ENCODE data around the gene CCDC177. TPM values are rescaled to one million over a fixed set of nuclear protein-coding genes. Genes with fewer than 3 reads are reported as not detected.
A peak's percentile ranks its signal among the peaks of the same experiment; 100 is the strongest.

Gene CCDC177
- total and polyA plus RNA-seq, 11 donors = 0.06 TPM; not detected in 10

DNA sequence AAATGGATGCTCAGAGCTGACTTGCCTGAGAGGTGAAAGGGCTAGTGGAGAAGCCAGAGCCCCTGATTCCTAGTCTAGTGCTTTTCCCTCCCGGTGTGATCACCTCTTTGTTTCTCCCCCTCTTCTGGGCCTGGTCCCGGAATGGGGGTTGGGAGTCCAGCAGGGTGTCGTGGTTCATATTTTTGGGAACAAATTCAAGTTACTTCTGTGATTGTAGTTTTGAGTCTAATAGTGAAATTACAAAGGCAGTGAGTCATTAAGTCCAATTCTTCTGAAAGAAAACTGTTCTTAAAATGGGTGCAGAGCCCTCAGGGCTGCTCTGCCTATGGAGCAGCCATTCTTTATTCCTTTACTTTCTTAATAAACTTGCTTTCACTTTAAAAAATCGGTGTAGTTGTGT, 44.3 kb upstream of the CCDC177 start:
- ATAC-seq (no peak), DNase-seq (no peak)
- WGBS, 4 donors = 39 to 64% (median 46%) methylated on average over 4 of the region's 4 CpGs
- Histone ChIP-seq H3K27ac (peak overlapping the region in 2 of 12 donors; percentile 37 to 98), H3K36me3 (peaks cover 0 to 9% (median 0%) of the 10 kb centered on the region in 9 donors), H3K4me3 (no peak overlapping the region), H3K4me1 (peaks cover 28 to 99% (median 88%) of the 10 kb centered on the region in 12 donors), H3K27me3 (no peaks in the 10 kb centered on the region), H3K9me3 (no peaks in the 10 kb centered on the region)
- intact Hi-C loops (cut with DNase I) = loop anchor here in 8 of 10 donors (5.0 to 10.0 kb wide), 5 partner anchors 33 to 93 kb away; no protein-coding TSS in a partner anchor
- TF ChIP-seq, protein P1, sequence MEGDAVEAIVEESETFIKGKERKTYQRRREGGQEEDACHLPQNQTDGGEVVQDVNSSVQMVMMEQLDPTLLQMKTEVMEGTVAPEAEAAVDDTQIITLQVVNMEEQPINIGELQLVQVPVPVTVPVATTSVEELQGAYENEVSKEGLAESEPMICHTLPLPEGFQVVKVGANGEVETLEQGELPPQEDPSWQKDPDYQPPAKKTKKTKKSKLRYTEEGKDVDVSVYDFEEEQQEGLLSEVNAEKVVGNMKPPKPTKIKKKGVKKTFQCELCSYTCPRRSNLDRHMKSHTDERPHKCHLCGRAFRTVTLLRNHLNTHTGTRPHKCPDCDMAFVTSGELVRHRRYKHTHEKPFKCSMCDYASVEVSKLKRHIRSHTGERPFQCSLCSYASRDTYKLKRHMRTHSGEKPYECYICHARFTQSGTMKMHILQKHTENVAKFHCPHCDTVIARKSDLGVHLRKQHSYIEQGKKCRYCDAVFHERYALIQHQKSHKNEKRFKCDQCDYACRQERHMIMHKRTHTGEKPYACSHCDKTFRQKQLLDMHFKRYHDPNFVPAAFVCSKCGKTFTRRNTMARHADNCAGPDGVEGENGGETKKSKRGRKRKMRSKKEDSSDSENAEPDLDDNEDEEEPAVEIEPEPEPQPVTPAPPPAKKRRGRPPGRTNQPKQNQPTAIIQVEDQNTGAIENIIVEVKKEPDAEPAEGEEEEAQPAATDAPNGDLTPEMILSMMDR (IDR thresholded peaks at IDR 0.05) = no peak
- TF ChIP-seq POLR2A (IDR thresholded peaks at IDR 0.05) = no peak

DNA sequence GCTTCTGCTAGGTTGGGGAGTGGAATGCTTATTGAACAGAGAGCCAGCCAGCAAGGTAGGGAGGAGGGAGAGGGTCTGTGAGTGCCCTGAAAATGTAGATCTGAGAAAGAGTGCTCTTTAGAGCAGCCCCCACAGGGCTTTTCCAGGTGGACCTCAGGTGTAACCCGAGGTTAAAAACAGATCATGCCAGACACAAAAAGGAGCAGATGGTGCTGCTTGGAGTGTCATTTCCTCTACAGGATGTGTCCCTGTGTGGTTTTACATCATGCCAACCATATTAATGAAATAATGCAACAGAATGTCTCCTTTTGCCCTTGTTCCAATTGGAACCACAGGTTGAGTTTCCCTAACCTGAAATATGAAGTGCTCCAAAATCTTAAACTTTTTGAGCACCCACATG, 43.1 kb upstream of the CCDC177 start:
- DNase-seq (no peak), ATAC-seq (no peak)
- peak overlapping the region in 8 of 12 donors; percentile 0 to 98 (median 15) for H3K27ac ChIP-seq
- TF ChIP-seq, protein P1 (IDR thresholded peaks at IDR 0.05) = no peak
- H3K9me3 ChIP-seq = no peaks in the 10 kb centered on the region
- peaks cover 28 to 99% (median 94%) of the 10 kb centered on the region in 12 donors for H3K4me1 ChIP-seq
- 50 to 83% (median 59%) methylated on average over 1 of the region's 1 CpG for WGBS, 4 donors
- intact Hi-C loops (cut with DNase I) = loop anchor here in 8 of 10 donors (5.0 to 10.0 kb wide), 5 partner anchors 35 to 95 kb away; no protein-coding TSS in a partner anchor
- no peaks in the 10 kb centered on the region for H3K27me3 ChIP-seq
- peaks cover 0 to 9% (median 0%) of the 10 kb centered on the region in 9 donors for H3K36me3 ChIP-seq
- H3K4me3 ChIP-seq = no peak overlapping the region

DNA sequence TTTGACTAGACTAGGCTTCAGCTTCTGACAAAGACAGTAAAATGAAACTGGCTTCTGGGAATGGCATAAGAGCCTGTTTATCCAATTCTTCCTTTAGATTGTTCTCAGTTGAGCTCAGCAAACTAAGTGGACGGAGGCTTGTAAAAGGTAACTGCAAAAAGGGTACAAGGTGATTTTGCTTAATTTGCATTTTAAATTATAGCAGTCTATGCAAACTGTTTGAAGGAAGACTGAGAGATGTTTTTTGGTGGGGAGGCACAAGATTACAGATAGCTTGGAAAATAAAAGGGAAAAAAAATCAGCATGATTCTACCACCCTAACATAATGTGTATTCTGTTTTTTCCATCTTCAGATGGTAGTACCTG, 41.7 kb upstream of the CCDC177 start:
- Histone ChIP-seq H3K27me3 (no peaks in the 10 kb centered on the region), H3K4me3 (peak overlapping the region in 8 of 12 donors; percentile 16 to 43 (median 32)), H3K27ac (peak overlapping the region; percentile 37 to 98 (median 82)), H3K4me1 (peaks cover 28 to 91% (median 88%) of the 10 kb centered on the region in 12 donors), H3K9me3 (no peaks in the 10 kb centered on the region), H3K36me3 (peaks cover 0 to 9% (median 0%) of the 10 kb centered on the region in 9 donors)
- DNase-seq = no peak
- WGBS, 4 donors = 31 to 49% (median 41%) methylated on average over 1 of the region's 1 CpG
- no peak for ATAC-seq
- intact Hi-C loops (cut with DNase I) = loop anchor here in 8 of 10 donors (5.0 to 10.0 kb wide), 5 partner anchors 36 to 96 kb away; no protein-coding TSS in a partner anchor
- no peak for TF ChIP-seq POLR2A (IDR thresholded peaks at IDR 0.05)
- TF ChIP-seq, protein P1 (IDR thresholded peaks at IDR 0.05) = no peak

DNA sequence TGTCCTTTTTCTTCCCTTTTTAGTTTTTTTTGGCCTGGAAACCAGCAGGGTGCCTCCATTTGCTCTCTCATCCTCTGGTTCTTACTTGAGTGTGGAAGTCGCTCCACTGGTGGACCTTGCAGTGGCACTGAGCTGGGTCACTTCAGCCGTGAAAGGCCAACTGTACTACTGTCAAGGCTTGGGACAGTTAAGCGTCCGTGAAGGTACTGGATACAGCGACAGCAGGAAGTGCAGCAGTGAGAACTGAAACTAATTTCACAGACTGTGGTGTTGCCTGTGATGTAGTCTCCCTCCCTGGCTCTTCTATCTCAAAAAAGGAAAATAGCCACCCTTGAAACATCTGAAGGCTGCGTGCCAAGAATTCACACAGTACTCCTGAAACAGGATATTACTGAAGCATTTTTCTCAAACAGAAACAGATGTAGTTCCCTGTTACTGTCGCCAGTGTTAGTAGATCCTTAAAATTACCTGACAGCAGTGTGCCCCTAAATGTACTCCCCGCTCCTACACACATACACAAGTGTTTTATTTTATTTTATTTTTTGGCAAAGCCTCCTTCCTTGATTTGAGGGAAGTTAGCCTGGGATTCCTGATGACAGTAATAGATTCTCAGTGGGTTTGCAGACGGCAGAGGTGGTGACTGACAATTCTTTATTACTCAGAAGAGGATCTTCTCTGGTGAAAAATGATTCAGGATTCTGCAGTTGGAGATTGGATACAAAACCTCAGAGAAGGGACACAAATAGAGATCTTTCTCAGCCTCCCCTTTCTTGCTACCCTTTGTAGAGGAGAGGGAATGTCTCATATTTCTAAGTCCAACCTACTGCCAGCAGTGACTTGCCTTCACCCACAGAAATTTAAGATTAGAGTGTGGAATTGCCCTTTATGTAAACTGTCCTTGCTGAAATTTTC, 41.1 kb upstream of the CCDC177 start:
- Histone ChIP-seq H3K27me3 (no peaks in the 10 kb centered on the region), H3K36me3 (peaks cover 0 to 9% (median 0%) of the 10 kb centered on the region in 9 donors), H3K9me3 (no peaks in the 10 kb centered on the region), H3K4me3 (peak overlapping the region in 9 of 12 donors; percentile 16 to 43 (median 31)), H3K27ac (peak overlapping the region; percentile 37 to 98 (median 82)), H3K4me1 (peaks cover 26 to 87% (median 85%) of the 10 kb centered on the region in 12 donors)
- 8 to 12% (median 11%) methylated on average over 9 of the region's 9 CpGs for WGBS, 4 donors
- ATAC-seq (peak; percentile 29 to 65 (median 34)), DNase-seq (peak in 4 of 5 donors; percentile 63 to 78 (median 68))
- intact Hi-C loops (cut with DNase I) = loop anchor here in 8 of 10 donors (5.0 to 10.0 kb wide), 5 partner anchors 37 to 97 kb away; no protein-coding TSS in a partner anchor
- TF ChIP-seq POLR2A (IDR thresholded peaks at IDR 0.05) = no peak
- TF ChIP-seq, protein P1 (IDR thresholded peaks at IDR 0.05) = peak in 3 of 12 donors; percentile 5 to 12 (median 10)
